CD4-positive, alpha-beta memory T cell (primary cell): ENCODE measurements around the gene CARS1. TPM values are rescaled to one million over a fixed set of nuclear protein-coding genes. Genes with fewer than 3 reads are reported as not detected.

Experiments used
- CTCF ChIA-PET: fragments of 350-600 bp; sonication (Branson Sonifier 250); formaldehyde crosslinking; loops from one replicate; lab custom pipeline; 2021; ENCODE audit warnings: inconsistent platforms; ENCODE audit not compliant: partially characterized antibody; lab: Charles Lee
- POLR2A ChIA-PET: fragments of 350-600 bp; sonication (Branson Sonifier 250); formaldehyde crosslinking; loops from one replicate; lab custom pipeline; 2021; ENCODE audit not compliant: partially characterized antibody; lab: Charles Lee
- DNase-seq, 5 donors: peaks; one replicate each; pipeline versions ENCODE4 v3.0.0 to v3.0.0-alpha.2; 2020 to 2022; ENCODE audit warnings: mixed read lengths in 1 of 5
- H3K27ac ChIP-seq: one replicate; pipeline ENCODE4 v1.7.0; 2013; ENCODE audit warnings: low read depth, low read length
- H3K27me3 ChIP-seq: 2 replicates; pipeline ENCODE4 v1.7.0; 2013; ENCODE audit warnings: mild to moderate bottlenecking, low read length, moderate library complexity; ENCODE audit not compliant: insufficient read depth
- H3K36me3 ChIP-seq: 2 replicates; pipeline ENCODE4 v1.7.0; 2013; ENCODE audit warnings: mild to moderate bottlenecking, low read length, moderate library complexity; ENCODE audit not compliant: insufficient read depth
- H3K4me1 ChIP-seq: 2 replicates; pipeline ENCODE4 v1.7.0; 2013; ENCODE audit warnings: mild to moderate bottlenecking, low read length, moderate library complexity; ENCODE audit not compliant: insufficient read depth
- H3K4me3 ChIP-seq, 2 donors: one replicate each; pipeline ENCODE4 v1.7.0; 2013; ENCODE audit warnings: low read length in 2 of 2, mild to moderate bottlenecking in 1 of 2
- H3K9me3 ChIP-seq, 2 donors: one replicate each; pipeline ENCODE4 v1.7.0; 2013; ENCODE audit warnings: low read length in 2 of 2, control low read depth in 1 of 2; ENCODE audit not compliant: control insufficient read depth in 1 of 2
- H3K27ac Mint-ChIP-seq, 7 donors: one replicate each; pipeline ENCODE4 v1.8.0; 2020 to 2021; ENCODE audit warnings: mixed read lengths in 7 of 7, mild to moderate bottlenecking in 6 of 7, inconsistent platforms in 3 of 7, moderate library complexity in 3 of 7
- H3K27me3 Mint-ChIP-seq, 2 donors: one replicate each; pipeline ENCODE4 v1.8.0; 2020 to 2021; ENCODE audit warnings: mixed read lengths in 2 of 2
- H3K36me3 Mint-ChIP-seq, 2 donors: one replicate each; pipeline ENCODE4 v1.8.0; 2020 to 2021; ENCODE audit warnings: mixed read lengths in 2 of 2, inconsistent platforms in 1 of 2, mild to moderate bottlenecking in 1 of 2
- H3K4me1 Mint-ChIP-seq, 4 donors: one replicate each; pipeline ENCODE4 v1.8.0; 2020 to 2021; ENCODE audit warnings: mixed read lengths in 4 of 4, mild to moderate bottlenecking in 1 of 4
- H3K4me3 Mint-ChIP-seq, 8 donors: one replicate each; pipeline ENCODE4 v1.8.0; 2020 to 2021; ENCODE audit warnings: mixed read lengths in 8 of 8, mild to moderate bottlenecking in 7 of 8, moderate library complexity in 6 of 8, inconsistent platforms in 3 of 8
- H3K9me3 Mint-ChIP-seq, 8 donors: one replicate each; pipeline ENCODE4 v1.8.0; 2020 to 2021; ENCODE audit warnings: mixed read lengths in 8 of 8, mild to moderate bottlenecking in 5 of 8, inconsistent platforms in 3 of 8, moderate library complexity in 1 of 8
- intact Hi-C: fragments of 100-400 bp; cut with micrococcal nuclease; formaldehyde crosslinking; loops from one replicate; pipeline ENCODE4 v1.15.1; 2023
- polyA plus RNA-seq, 2 donors: library from polyadenylated mRNA; unstranded; fragments of 300-500 nt; fragmentation: Illumina TruSeq; gene quantifications; one replicate each; pipeline ENCODE4 v1.2.3, GENCODE V29; 2021
- total RNA-seq, 2 experiments: library from RNA; stranded (reverse); gene quantifications; one replicate each; pipeline ENCODE4 v1.2.3, GENCODE V29; 2021

CARS1 gene
- total and polyA plus RNA-seq, 4 experiments from 2014 or later, result 37.1 to 80.3 (median 57.1) TPM

GRCh38 chr11:3043315-3043871 is 13.8 kb downstream of the CARS1 start:
- peak overlapping the region in 2 of 7 donors; percentile 56 to 59 for H3K27ac Mint-ChIP-seq

GRCh38 chr11:3042496-3043314 is 14.5 kb downstream of the CARS1 start:
- CTCF ChIA-PET, result no interaction called here

More at GRCh38 chr11:3043315-3043871, 13.8 kb downstream of the CARS1 start:
- peaks cover 7 to 16% (median 9%) of the 10 kb centered on the region in 4 donors for H3K4me1 Mint-ChIP-seq
- ChIA-PET POLR2A (interaction anchor here (1.4 kb wide), 1 partner anchor 68 kb away, joined by 3 read pairs; no protein-coding TSS in a partner anchor), CTCF (no interaction called here)
- peaks cover 13 to 57% of the 10 kb centered on the region in 2 donors for H3K36me3 Mint-ChIP-seq
- Histone ChIP-seq H3K4me1 (no peaks in the 10 kb centered on the region), H3K27me3 (no peaks in the 10 kb centered on the region), H3K27ac (no peak overlapping the region), H3K36me3 (peaks cover 38% of the 10 kb centered on the region), H3K4me3 (no peak overlapping the region), H3K9me3 (no peaks in the 10 kb centered on the region)
- DNase-seq, result no peak
- H3K9me3 Mint-ChIP-seq, result no peaks in the 10 kb centered on the region
- intact Hi-C loops, result no loop called here
- no peak overlapping the region for H3K4me3 Mint-ChIP-seq
- H3K27me3 Mint-ChIP-seq, result no peaks in the 10 kb centered on the region

GRCh38 chr11:3041699-3042441 is 15.4 kb downstream of the CARS1 start:
- Mint-ChIP-seq H3K4me1 (peaks cover 13 to 28% (median 21%) of the 10 kb centered on the region in 4 donors), H3K36me3 (peaks cover 18 to 71% of the 10 kb centered on the region in 2 donors), H3K27ac (peak overlapping the region in 1 of 7 donors; percentile 55), H3K9me3 (no peaks in the 10 kb centered on the region), H3K27me3 (no peaks in the 10 kb centered on the region), H3K4me3 (no peak overlapping the region)
- CTCF ChIA-PET, result no interaction called here
- Histone ChIP-seq H3K4me1 (peaks cover 14% of the 10 kb centered on the region), H3K9me3 (no peaks in the 10 kb centered on the region), H3K36me3 (peaks cover 40% of the 10 kb centered on the region), H3K27ac (no peak overlapping the region), H3K27me3 (no peaks in the 10 kb centered on the region), H3K4me3 (no peak overlapping the region)
- intact Hi-C loops, result no loop called here
- no peak for DNase-seq
- POLR2A ChIA-PET, result no interaction called here

More at GRCh38 chr11:3042496-3043314, 14.5 kb downstream of the CARS1 start:
- Histone ChIP-seq H3K36me3 (peaks cover 38% of the 10 kb centered on the region), H3K9me3 (no peaks in the 10 kb centered on the region), H3K27ac (no peak overlapping the region), H3K4me3 (no peak overlapping the region), H3K4me1 (peaks cover 6% of the 10 kb centered on the region), H3K27me3 (no peaks in the 10 kb centered on the region)
- Mint-ChIP-seq H3K27ac (peak overlapping the region in 4 of 7 donors; percentile 53 to 74 (median 62)), H3K9me3 (no peaks in the 10 kb centered on the region), H3K4me3 (no peak overlapping the region), H3K36me3 (peaks cover 13 to 62% of the 10 kb centered on the region in 2 donors), H3K27me3 (no peaks in the 10 kb centered on the region), H3K4me1 (peaks cover 8 to 21% (median 13%) of the 10 kb centered on the region in 4 donors)
- POLR2A ChIA-PET, result no interaction called here
- no peak for DNase-seq
- intact Hi-C loops, result no loop called here

GRCh38 chr11:3040881-3041280 is 16.3 kb downstream of the CARS1 start:
- no peaks in the 10 kb centered on the region for H3K9me3 ChIP-seq
- Mint-ChIP-seq H3K27me3 (no peaks in the 10 kb centered on the region), H3K36me3 (peaks cover 26 to 78% of the 10 kb centered on the region in 2 donors), H3K9me3 (no peaks in the 10 kb centered on the region), H3K4me1 (peaks cover 10 to 38% (median 25%) of the 10 kb centered on the region in 4 donors), H3K27ac (peak overlapping the region in 2 of 7 donors; percentile 18 to 36), H3K4me3 (no peak overlapping the region)
- H3K36me3 ChIP-seq, result peaks cover 45% of the 10 kb centered on the region
- no peaks in the 10 kb centered on the region for H3K27me3 ChIP-seq
- H3K27ac ChIP-seq, result no peak overlapping the region
- ChIA-PET CTCF (no interaction called here), POLR2A (interaction anchor here (0.9 kb wide), 1 partner anchor 13 kb away, joined by 3 read pairs; no protein-coding TSS in a partner anchor)
- intact Hi-C loops, result no loop called here
- peaks cover 14% of the 10 kb centered on the region for H3K4me1 ChIP-seq
- no peak for DNase-seq
- no peak overlapping the region for H3K4me3 ChIP-seq

- Histone ChIP-seq H3K36me3 (peaks cover 52% of the 10 kb centered on the region), H3K4me3 (no peak overlapping the region), H3K4me1 (peaks cover 14% of the 10 kb centered on the region), H3K9me3 (no peaks in the 10 kb centered on the region), H3K27ac (no peak overlapping the region), H3K27me3 (no peaks in the 10 kb centered on the region)
- no peaks in the 10 kb centered on the region for H3K9me3 Mint-ChIP-seq
- CTCF ChIA-PET, result interaction anchor here (0.8 to 6.1 kb wide), 11 partner anchors 9 to 505 kb away, joined by 3 to 89 read pairs (median 4); partner anchors contain the start of gene CARS1
- H3K36me3 Mint-ChIP-seq, result peaks cover 33 to 76% of the 10 kb centered on the region in 2 donors
- H3K4me3 Mint-ChIP-seq, result no peak overlapping the region
- no peaks in the 10 kb centered on the region for H3K27me3 Mint-ChIP-seq
- POLR2A ChIA-PET, result interaction anchor here (1.0 to 1.6 kb wide), 6 partner anchors 12 to 53 kb away, joined by 3 to 7 read pairs (median 5); partner anchors contain the start of genes CARS1 and NAP1L4
- H3K4me1 Mint-ChIP-seq, result peaks cover 8 to 27% (median 23%) of the 10 kb centered on the region in 4 donors
- peak overlapping the region in 3 of 7 donors; percentile 24 to 46 (median 42) for H3K27ac Mint-ChIP-seq
- intact Hi-C loops, result loop anchor here (1.0 kb wide), 2 partner anchors 46 to 53 kb away; partner anchors contain the start of gene NAP1L4
- no peak for DNase-seq
These were observed 19.3 kb downstream of the CARS1 start for GRCh38 chr11:3037945-3038271.

- Mint-ChIP-seq H3K27me3 (no peaks in the 10 kb centered on the region), H3K4me3 (peak overlapping the region in 1 of 8 donors; percentile 5), H3K9me3 (no peaks in the 10 kb centered on the region), H3K27ac (peak overlapping the region in 6 of 7 donors; percentile 4 to 62 (median 36)), H3K36me3 (peaks cover 38 to 80% of the 10 kb centered on the region in 2 donors), H3K4me1 (peaks cover 8 to 32% (median 24%) of the 10 kb centered on the region in 4 donors)
- Histone ChIP-seq H3K36me3 (peaks cover 55% of the 10 kb centered on the region), H3K4me1 (peaks cover 14% of the 10 kb centered on the region), H3K27me3 (no peaks in the 10 kb centered on the region), H3K27ac (no peak overlapping the region), H3K9me3 (no peaks in the 10 kb centered on the region), H3K4me3 (no peak overlapping the region)
- peak; percentile 28 to 62 (median 38) for DNase-seq
- ChIA-PET CTCF (interaction anchor here (0.8 to 6.1 kb wide), 13 partner anchors 10 to 504 kb away, joined by 3 to 89 read pairs (median 4); partner anchors contain the start of gene CARS1), POLR2A (interaction anchor here (1.0 to 1.6 kb wide), 6 partner anchors 12 to 54 kb away, joined by 3 to 7 read pairs (median 5); partner anchors contain the start of genes CARS1 and NAP1L4)
- intact Hi-C loops, result loop anchor here (1.0 kb wide), 2 partner anchors 45 to 54 kb away; partner anchors contain the start of gene NAP1L4
These were observed 19.9 kb downstream of the CARS1 start for GRCh38 chr11:3037040-3037944.
